Activated T-helper 1 cell treated with anti-CD3 and anti-CD28 coated beads, Interleukin-2, amount 50 U/mL, for 16 hours (primary cell): ENCODE data around the gene DSTN.

Experiments
- DNase-seq, 2 donors: peaks; one replicate each; pipeline ENCODE4 v3.0.0-alpha.2; 2020; ENCODE audit warnings: low read depth in 1 of 2, low spot score in 1 of 2

DSTN gene

GRCh38 chr20:17569616-17570346, at the start of gene DSTN:
Gene DSTN (plus strand): TSS chr20:17570075. CDS start chr20:17570209, 134 bp downstream.
- peak; percentile 70 to 80 for DNase-seq

GRCh38 chr20:17520583-17520982, 49.3 kb upstream of the DSTN start:
- no peak for DNase-seq

- no peak for DNase-seq
Measured at GRCh38 chr20:17522528-17522927, 47.3 kb upstream of the DSTN start.

DNA sequence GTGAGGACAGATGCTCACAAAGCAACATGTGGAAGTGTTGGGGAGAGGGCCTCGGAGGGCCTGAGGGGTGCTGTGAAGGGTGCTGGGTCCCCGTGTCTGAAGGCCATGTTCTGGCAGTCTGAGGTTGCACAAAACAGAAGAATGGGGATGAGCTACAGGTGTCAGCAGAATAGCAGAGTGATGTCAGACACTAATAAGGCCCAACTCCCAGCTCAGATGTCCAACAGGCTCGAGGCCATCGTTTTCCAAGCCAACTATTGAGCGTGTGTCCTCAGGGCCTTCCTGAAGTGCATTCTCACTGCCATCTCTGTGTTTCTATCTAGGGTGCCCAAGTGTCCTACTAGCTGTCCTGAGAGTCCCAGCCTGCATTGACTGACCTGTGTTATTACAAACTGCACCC, 46.5 kb upstream of the DSTN start:
- DNase-seq, result no peak

- no peak for DNase-seq
Measured at GRCh38 chr20:17524560-17524959, 45.3 kb upstream of the DSTN start.

DNA sequence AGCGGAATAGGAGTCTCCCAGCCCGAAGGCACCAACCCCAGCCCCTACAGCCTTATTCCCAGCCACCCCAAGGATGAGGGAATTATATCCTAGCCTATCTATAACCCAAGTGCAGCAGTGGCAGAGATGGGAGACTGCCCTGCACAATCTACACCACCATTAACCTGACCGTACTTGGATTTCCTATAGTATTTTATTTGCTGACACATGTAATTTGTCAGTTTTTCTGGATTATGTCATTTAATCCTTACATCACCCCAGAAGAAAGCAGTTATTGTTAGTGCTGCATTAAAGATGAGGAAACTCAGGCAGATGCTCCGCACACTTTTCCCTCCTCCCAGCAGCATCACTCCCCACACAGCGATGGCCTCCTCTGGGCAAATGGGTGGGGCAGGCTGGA, 44.7 kb upstream of the DSTN start:
- DNase-seq, result no peak

DNA sequence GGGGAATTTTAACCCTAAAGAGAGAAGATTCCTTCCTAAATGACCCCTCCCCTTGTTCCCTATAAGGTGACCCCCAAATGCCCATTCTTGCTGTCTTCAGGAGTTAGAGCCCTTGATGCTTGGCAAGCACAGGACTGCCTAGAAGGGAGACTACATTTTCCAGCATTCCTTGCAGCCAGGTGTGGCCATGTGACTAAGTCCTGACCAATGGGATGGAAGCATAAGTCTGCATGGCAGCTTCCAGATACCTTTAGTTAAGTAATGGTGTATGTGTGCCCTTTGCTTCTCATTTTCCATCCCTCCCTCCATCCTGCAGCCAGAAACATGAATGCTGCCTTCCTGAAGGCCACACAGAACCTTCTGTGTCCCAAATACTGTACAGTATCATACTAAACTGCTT, 44.2 kb upstream of the DSTN start:
- no peak for DNase-seq

GRCh38 chr20:17529586-17529985, 40.3 kb upstream of the DSTN start:
- no peak for DNase-seq

- DNase-seq, result no peak
Measured at GRCh38 chr20:17530153-17530552, 39.7 kb upstream of the DSTN start.

GRCh38 chr20:17530716-17531664, 38.9 kb upstream of the DSTN start, which contains the start of gene BFSP1:
Gene BFSP1 (minus strand): TSS chr20:17531379. CDS start chr20:17531329, 50 bp downstream.
- peak; percentile 9 to 17 for DNase-seq

DNA sequence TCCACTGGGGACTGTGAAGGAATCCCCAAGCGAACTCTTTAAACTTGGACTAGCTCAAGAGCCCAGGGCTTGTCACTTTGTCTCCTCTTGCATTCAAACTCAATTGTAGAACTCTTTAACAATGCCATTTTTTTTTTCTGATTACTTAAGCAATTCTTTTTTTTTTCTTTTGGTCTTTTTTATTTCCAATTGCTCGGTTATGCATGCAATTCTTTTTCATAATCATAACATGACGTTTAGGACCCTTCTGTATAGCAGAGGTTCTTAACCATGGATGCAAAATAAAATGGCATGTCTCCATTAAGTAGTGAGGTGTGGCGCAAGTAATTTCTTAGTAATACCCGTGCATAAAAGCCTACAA, 38.2 kb upstream of the DSTN start:
- DNase-seq, result no peak

DNA sequence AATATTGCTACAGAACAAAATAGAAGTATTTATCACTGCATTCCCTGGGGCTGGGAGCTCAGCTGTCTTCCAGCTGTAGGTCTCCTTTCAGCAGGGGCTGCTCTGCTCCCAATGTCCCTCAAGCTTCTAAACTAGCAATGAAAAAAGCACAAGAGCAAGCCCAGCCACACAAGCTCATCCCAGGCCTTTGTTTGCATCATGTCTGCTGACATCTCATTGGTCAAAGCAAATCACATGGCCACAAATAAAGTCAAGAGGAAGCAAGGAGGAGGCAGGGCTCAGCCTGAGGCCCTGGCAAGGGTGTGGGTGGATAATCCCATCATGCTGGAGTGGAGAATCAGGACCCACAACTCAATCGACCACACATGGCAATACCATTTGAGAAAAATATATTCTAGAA, 36.5 kb upstream of the DSTN start:
- DNase-seq, result no peak

GRCh38 chr20:17534077-17534476, 35.8 kb upstream of the DSTN start:
- no peak for DNase-seq

DNA sequence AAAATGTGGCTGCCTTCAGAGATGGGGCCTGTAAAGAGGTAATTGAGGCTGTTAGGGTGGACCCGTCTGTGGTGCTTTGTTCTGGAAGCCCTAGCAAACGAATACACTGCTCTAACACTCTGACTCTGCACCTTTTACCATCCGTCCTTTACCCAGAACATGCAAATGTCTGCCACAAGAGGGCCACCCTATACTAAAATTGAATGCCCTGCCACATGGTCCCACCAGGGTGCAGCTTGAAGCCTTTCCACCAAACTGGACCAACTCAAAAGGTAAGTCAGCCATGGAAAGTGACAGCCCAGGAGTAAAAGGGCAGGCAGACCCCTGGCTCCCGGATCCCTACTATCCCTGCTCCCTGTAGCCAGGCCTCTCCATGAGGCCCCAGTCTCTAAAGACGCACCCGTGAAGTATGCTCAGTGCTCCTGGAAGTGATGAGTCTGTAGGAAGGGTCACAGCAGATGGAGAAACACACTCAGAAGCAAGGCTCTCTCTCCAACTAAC, 32.9 kb upstream of the DSTN start:
- peak; percentile 11 to 47 for DNase-seq

DNA sequence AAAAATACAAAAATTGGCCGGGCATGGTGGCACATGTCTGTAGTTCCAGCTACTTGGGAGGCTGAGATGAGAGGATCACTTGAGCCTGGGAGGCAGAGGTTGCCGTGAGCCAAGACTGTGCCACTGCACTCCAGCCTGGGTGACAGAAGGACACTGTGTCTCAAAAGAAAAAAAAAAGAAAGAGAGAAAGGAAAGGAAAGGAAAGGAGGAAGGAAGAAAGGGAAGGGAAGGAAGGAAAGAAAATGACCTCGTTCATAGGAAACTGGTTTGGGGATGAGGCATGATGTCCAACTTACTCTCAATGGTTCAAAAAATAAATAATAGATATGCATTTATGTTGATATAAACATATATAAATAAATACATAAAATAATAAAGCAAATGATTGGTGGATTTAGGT, 31.9 kb upstream of the DSTN start:
- DNase-seq, result no peak

GRCh38 chr20:17538517-17539170, 31.2 kb upstream of the DSTN start:
- no peak for DNase-seq

DNA sequence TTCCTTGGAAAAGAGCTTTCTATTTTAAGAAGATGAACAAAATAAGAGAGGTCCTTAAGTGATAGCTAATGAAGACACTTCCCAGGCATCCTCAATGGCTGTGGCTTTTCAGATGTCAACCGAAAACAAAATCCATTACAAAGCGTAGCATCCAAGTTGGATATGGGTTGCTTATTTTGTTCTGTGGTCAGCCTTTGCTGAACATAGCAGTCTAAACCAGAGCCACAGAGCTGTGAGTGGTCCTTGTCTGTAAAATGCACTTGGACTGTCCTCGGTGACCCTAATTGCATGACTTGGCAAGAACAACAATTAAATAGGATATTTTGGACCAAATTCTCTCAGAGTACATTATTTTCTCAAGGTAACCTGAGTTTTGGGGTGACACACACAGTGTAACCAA, 28.3 kb upstream of the DSTN start:
- no peak for DNase-seq

- no peak for DNase-seq
Measured at GRCh38 chr20:17541996-17542395, 27.9 kb upstream of the DSTN start.

DNA sequence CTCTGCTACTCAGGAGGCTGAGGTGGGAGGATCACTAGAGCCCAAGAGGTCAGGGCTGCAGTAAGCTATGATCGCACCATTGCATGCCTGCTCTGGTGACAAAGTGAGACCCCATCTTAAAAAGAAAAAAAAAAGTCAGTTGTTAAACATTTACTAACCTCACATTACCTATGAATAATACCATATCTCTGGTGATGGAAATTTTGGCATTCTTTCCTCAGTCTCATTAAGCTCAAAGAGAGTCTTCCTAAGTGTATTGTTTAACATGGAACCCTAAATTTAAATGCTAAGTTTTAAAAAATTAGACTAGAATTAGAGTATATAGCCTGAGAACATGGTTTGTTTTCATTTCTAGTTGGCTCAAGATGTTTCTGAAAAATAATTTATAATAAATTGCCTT, 27.4 kb upstream of the DSTN start:
- DNase-seq, result no peak

DNA sequence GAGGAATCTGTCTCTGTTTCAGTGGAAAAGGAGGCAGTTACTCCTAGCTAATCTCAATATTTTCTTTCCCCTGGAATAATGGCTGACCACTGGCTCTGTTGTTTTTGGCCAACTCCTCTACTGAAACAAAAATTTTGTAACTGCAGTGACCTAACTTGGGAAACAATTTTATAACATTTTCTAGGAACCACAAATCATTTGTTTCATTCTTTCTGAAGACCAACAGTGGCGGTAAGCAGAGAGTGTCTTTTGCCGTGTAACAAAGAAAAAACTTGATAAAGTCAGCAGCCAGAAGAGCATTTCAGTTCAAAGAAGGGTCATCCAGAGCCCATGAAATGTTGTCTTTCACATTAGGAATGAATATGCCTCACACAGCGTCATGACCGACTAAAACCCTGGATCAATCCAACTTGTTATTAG, 26.9 kb upstream of the DSTN start:
- DNase-seq, result no peak

- DNase-seq, result no peak
Measured at GRCh38 chr20:17543531-17544131, 26.2 kb upstream of the DSTN start.
